Fibroblast of lung (primary cell): ENCODE data around the gene TES. TPM values are rescaled to one million over a fixed set of nuclear protein-coding genes. Genes with fewer than 3 reads are reported as not detected.

Experiments used
- DNase-seq, 2 donors: peaks; one replicate each; pipeline versions ENCODE4 v3.0.0 to v3.0.0-alpha.2; 2010; ENCODE audit warnings: low read depth in 2 of 2
- H2AFZ ChIP-seq: 2 replicates; pipeline ENCODE4 v1.5.1; 2012; ENCODE audit warnings: low read length, control low read depth, inconsistent platforms
- H3K27ac ChIP-seq: 2 replicates; pipeline ENCODE4 v1.5.1; 2011; ENCODE audit warnings: low read length, control low read depth; ENCODE audit not compliant: insufficient read depth
- H3K27me3 ChIP-seq: 2 replicates; pipeline ENCODE4 v1.5.1; 2011; ENCODE audit warnings: mild to moderate bottlenecking, low read length; ENCODE audit not compliant: control insufficient read depth, insufficient read depth
- H3K36me3 ChIP-seq: 2 replicates; pipeline ENCODE4 v1.5.1; 2011; ENCODE audit warnings: low read length; ENCODE audit not compliant: control insufficient read depth, insufficient read depth
- H3K4me1 ChIP-seq: 2 replicates; pipeline ENCODE4 v1.5.1; 2011; ENCODE audit warnings: low read length; ENCODE audit not compliant: control insufficient read depth, insufficient read depth; ENCODE audit errors: extremely low read depth
- H3K4me2 ChIP-seq: 2 replicates; pipeline ENCODE4 v1.5.1; 2011; ENCODE audit warnings: low read length, control low read depth; ENCODE audit not compliant: insufficient read depth; ENCODE audit errors: extremely low read depth
- H3K4me3 ChIP-seq, 4 experiments: fragments of 200-600 bp in 1 of 4; sonication (generic) in 1 of 4; replicated peaks in 1 of 4; 2 replicates each; pipeline ENCODE4 v1.5.1; 2011 to 2016; ENCODE audit warnings: low read length in 4 of 4, low read depth in 3 of 4, mild to moderate bottlenecking in 3 of 4, control low read depth in 2 of 4, inconsistent platforms in 1 of 4, mixed read lengths in 1 of 4; ENCODE audit not compliant: insufficient read depth in 1 of 4; ENCODE audit errors: control extremely low read depth in 1 of 4
- H3K79me2 ChIP-seq: 2 replicates; pipeline ENCODE4 v1.5.1; 2012; ENCODE audit warnings: mild to moderate bottlenecking, low read length, inconsistent platforms; ENCODE audit not compliant: control insufficient read depth, insufficient read depth
- H3K9ac ChIP-seq: 2 replicates; pipeline ENCODE4 v1.5.1; 2011; ENCODE audit warnings: mild to moderate bottlenecking, low read length, control low read depth; ENCODE audit not compliant: insufficient read depth
- H3K9me3 ChIP-seq: 2 replicates; pipeline ENCODE4 v1.5.1; 2012; ENCODE audit warnings: low read depth, low read length; ENCODE audit not compliant: control insufficient read depth, insufficient read depth
- H4K20me1 ChIP-seq: 2 replicates; pipeline ENCODE4 v1.5.1; 2011; ENCODE audit warnings: low read length; ENCODE audit not compliant: control insufficient read depth, insufficient read depth; ENCODE audit errors: extremely low read depth
- CTCF ChIP-seq, 2 donors: IDR thresholded peaks in 1 of 2; conservative IDR thresholded peaks in 1 of 2; 1 replicate in 1 of 2; 2 replicates in 1 of 2; pipeline ENCODE4 v1.5.1; 2011 to 2012; ENCODE audit warnings: low read length in 2 of 2, control low read depth in 1 of 2, inconsistent platforms in 1 of 2, low read depth in 1 of 2, mild to moderate bottlenecking in 1 of 2
- EZH2 ChIP-seq: IDR thresholded peaks from 2 replicates; pipeline ENCODE4 v1.5.1; 2012; ENCODE audit warnings: low read length, control low read depth, mild to moderate bottlenecking; ENCODE audit errors: missing control alignments
- polyA plus RNA-seq, 2 donors: library from polyadenylated mRNA; depleted of rRNA in 1 of 2; stranded (reverse) in 1 of 2; unstranded in 1 of 2; fragments of >200 nt; gene quantifications; 2 replicates each; pipeline ENCODE4 v1.2.1, GENCODE V29; 2011 to 2012; ENCODE audit warnings: missing spikeins in 1 of 2
- total RNA-seq: library from RNA; depleted of rRNA; stranded (reverse); fragments of >200 nt; gene quantifications from 2 replicates; pipeline ENCODE4 v1.2.1, GENCODE V29; 2014

The TES gene
- total and polyA plus RNA-seq, 2 donors (not counting 1 experiment from before 2014, with no cell fraction given) = 17.7 to 64.1 TPM

GRCh38 chr7:116259871-116260440 is 49.6 kb downstream of the TES start:
- Histone ChIP-seq H3K79me2 (no peaks in the 10 kb centered on the region), H4K20me1 (no peaks in the 10 kb centered on the region), H3K4me2 (no peak overlapping the region), H3K4me3 (no peak overlapping the region), H3K9ac (no peak overlapping the region), H3K36me3 (no peaks in the 10 kb centered on the region), H3K27ac (peak overlapping the region; percentile 64), H3K9me3 (no peaks in the 10 kb centered on the region), H2AFZ (no peak overlapping the region), H3K27me3 (no peaks in the 10 kb centered on the region), H3K4me1 (peaks cover 4% of the 10 kb centered on the region)
- peak; percentile 82 to 88 for DNase-seq
- TF ChIP-seq CTCF (conservative IDR thresholded peaks at IDR 0.05 in 1 of 2, IDR thresholded peaks at IDR 0.05 in 1 of 2; ENCODE audit: low read depth in 1 of 2, low read length in 2 of 2) (no peak), EZH2 (no peak)

- TF ChIP-seq EZH2 (no peak), CTCF (conservative IDR thresholded peaks at IDR 0.05 in 1 of 2, IDR thresholded peaks at IDR 0.05 in 1 of 2; ENCODE audit: low read depth in 1 of 2, low read length in 2 of 2) (no peak)
Measured at GRCh38 chr7:116261904-116262303, 51.6 kb downstream of the TES start.

GRCh38 chr7:116265881-116266280 is 55.5 kb downstream of the TES start:
- H3K4me3 ChIP-seq = no peak overlapping the region
- peak in 1 of 2 donors; percentile 15 for DNase-seq
- no peaks in the 10 kb centered on the region for H3K79me2 ChIP-seq

More at GRCh38 chr7:116261904-116262303, 51.6 kb downstream of the TES start:
- no peak overlapping the region for H2AFZ ChIP-seq
- H3K4me3 ChIP-seq = no peak overlapping the region
- H3K36me3 ChIP-seq = no peaks in the 10 kb centered on the region
- no peaks in the 10 kb centered on the region for H3K27me3 ChIP-seq
- no peak overlapping the region for H3K9ac ChIP-seq
- no peak for DNase-seq
- H3K4me2 ChIP-seq = no peak overlapping the region
- no peaks in the 10 kb centered on the region for H3K9me3 ChIP-seq
- H4K20me1 ChIP-seq = no peaks in the 10 kb centered on the region
- H3K79me2 ChIP-seq = no peaks in the 10 kb centered on the region
- peaks cover 10% of the 10 kb centered on the region for H3K4me1 ChIP-seq
- no peak overlapping the region for H3K27ac ChIP-seq

More at GRCh38 chr7:116265881-116266280, 55.5 kb downstream of the TES start:
- no peaks in the 10 kb centered on the region for H3K9me3 ChIP-seq
- TF ChIP-seq EZH2 = no peak
- no peak for TF ChIP-seq CTCF (conservative IDR thresholded peaks at IDR 0.05 in 1 of 2, IDR thresholded peaks at IDR 0.05 in 1 of 2; ENCODE audit: low read depth in 1 of 2, low read length in 2 of 2)
- no peak overlapping the region for H3K27ac ChIP-seq
- peak overlapping the region; percentile 13 for H2AFZ ChIP-seq
- peak overlapping the region; percentile 38 for H3K4me2 ChIP-seq
- H3K36me3 ChIP-seq = no peaks in the 10 kb centered on the region
- H3K4me1 ChIP-seq = peaks cover 21% of the 10 kb centered on the region
- H3K9ac ChIP-seq = no peak overlapping the region
- H4K20me1 ChIP-seq = no peaks in the 10 kb centered on the region
- no peaks in the 10 kb centered on the region for H3K27me3 ChIP-seq
